RWPE1 (cell line): ENCODE data around the gene SYNE1.
A peak's percentile ranks its signal among the peaks of the same experiment; 100 is the strongest.

ENCODE experiments used
- CTCF ChIA-PET: fragments of 350-600 bp; sonication (Branson Sonifier 250); formaldehyde crosslinking; extraction: SDS; loops from one replicate; lab custom pipeline; 2021; lab: Yijun Ruan, JAX
- POLR2A ChIA-PET: fragments of 400-600 bp; formaldehyde crosslinking; extraction: SDS; loops from one replicate; lab custom pipeline; 2020; ENCODE audit warnings: antibody characterized with exemption; ENCODE audit not compliant: low non-redundant PET; lab: Yijun Ruan, JAX
- DNase-seq: peaks from one replicate; pipeline ENCODE4 v3.0.0; 2012; ENCODE audit warnings: low spot score
- H3K27ac ChIP-seq: fragments of 450-650 bp; 2 replicates; pipeline ENCODE4 v1.5.1; 2017
- CTCF ChIP-seq: fragments of 450-650 bp; conservative IDR thresholded peaks from 2 replicates; pipeline ENCODE4 v1.5.1; 2017; ENCODE audit warnings: low read depth, mild to moderate bottlenecking

Gene SYNE1

GRCh38 chr6:152404936-152405595, 232.1 kb downstream of the SYNE1 start:
- ChIA-PET POLR2A (no interaction called here), CTCF (interaction anchor here (0.5 to 0.6 kb wide), 3 partner anchors 229 to 1937 kb away, joined by 3 to 5 read pairs (median 3); no protein-coding TSS in a partner anchor)
- DNase-seq, result no peak
- H3K27ac ChIP-seq, result no peak overlapping the region
- TF ChIP-seq CTCF, result no peak

GRCh38 chr6:152404086-152404857, 232.9 kb downstream of the SYNE1 start:
- no peak overlapping the region for H3K27ac ChIP-seq
- TF ChIP-seq CTCF, result no peak
- DNase-seq, result no peak
- CTCF ChIA-PET, result interaction anchor here (0.5 to 1.0 kb wide), 2 partner anchors 65 to 297 kb away, joined by 3 to 5 read pairs; no protein-coding TSS in a partner anchor
- POLR2A ChIA-PET, result no interaction called here

GRCh38 chr6:152402791-152403190, 234.4 kb downstream of the SYNE1 start:
- TF ChIP-seq CTCF, result no peak
- CTCF ChIA-PET, result interaction anchor here (0.6 kb wide), 1 partner anchor 110 kb away, joined by 3 read pairs; no protein-coding TSS in a partner anchor
- DNase-seq, result no peak
- H3K27ac ChIP-seq, result no peak overlapping the region
- POLR2A ChIA-PET, result interaction anchor here (0.6 kb wide), 1 partner anchor 26 kb away, joined by 3 read pairs; no protein-coding TSS in a partner anchor

- H3K27ac ChIP-seq, result peak overlapping the region; percentile 43; the same call in 1 of the 2 replicates
- ChIA-PET CTCF (no interaction called here), POLR2A (no interaction called here)
- DNase-seq, result peak; percentile 90
- no peak for TF ChIP-seq CTCF
Observed at GRCh38 chr6:152401978-152402377, 235.2 kb downstream of the SYNE1 start.

- H3K27ac ChIP-seq, result no peak overlapping the region
- DNase-seq, result no peak
- ChIA-PET CTCF (no interaction called here), POLR2A (no interaction called here)
- TF ChIP-seq CTCF, result no peak
Observed at GRCh38 chr6:152399399-152399798, 237.8 kb downstream of the SYNE1 start.

GRCh38 chr6:152398993-152399392, 238.2 kb downstream of the SYNE1 start:
- no peak overlapping the region for H3K27ac ChIP-seq
- no peak for DNase-seq
- CTCF ChIA-PET, result no interaction called here
- POLR2A ChIA-PET, result no interaction called here
- TF ChIP-seq CTCF, result no peak
